Muscle of arm (tissue), 12 donors: ENCODE data around the gene INPP5E. TPM values are rescaled to one million over a fixed set of nuclear protein-coding genes. Genes with fewer than 3 reads are reported as not detected.

Source experiments
- DNase-seq: peaks from one replicate; pipeline ENCODE4 v3.0.0-alpha.2; 2013
- polyA plus RNA-seq, 12 donors: library from polyadenylated mRNA; unstranded; fragments of 120-200 nt; gene quantifications; one replicate each; pipeline ENCODE4 v1.2.1, GENCODE V29; 2013; ENCODE audit not compliant: insufficient read length in 12 of 12

Gene INPP5E
- polyA plus RNA-seq, 12 donors, result 7.0 to 15.1 (median 9.8) TPM; not detected in 1

DNA sequence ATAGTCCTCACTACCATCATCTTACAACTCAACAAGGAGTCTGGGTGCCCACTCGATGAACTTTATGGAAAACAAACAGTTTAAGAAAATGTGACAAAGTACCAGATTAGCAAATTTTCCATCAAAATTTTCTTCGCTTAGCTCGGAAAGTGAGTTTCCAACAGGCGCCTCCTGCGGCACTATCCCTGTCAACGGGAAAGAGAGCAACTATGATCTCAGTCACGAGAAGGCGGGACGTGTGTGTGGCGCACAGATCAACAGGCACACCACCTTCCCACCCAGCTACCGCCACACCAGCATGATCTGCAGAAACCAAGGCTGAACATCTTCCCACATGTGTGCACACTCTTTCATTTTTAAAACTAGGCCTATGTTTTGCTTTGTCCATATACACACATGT is 13.7 kb upstream of the INPP5E start:
- no peak for DNase-seq

- DNase-seq, result no peak
Measured at GRCh38 chr9:136451221-136451877, 11.7 kb upstream of the INPP5E start.

DNA sequence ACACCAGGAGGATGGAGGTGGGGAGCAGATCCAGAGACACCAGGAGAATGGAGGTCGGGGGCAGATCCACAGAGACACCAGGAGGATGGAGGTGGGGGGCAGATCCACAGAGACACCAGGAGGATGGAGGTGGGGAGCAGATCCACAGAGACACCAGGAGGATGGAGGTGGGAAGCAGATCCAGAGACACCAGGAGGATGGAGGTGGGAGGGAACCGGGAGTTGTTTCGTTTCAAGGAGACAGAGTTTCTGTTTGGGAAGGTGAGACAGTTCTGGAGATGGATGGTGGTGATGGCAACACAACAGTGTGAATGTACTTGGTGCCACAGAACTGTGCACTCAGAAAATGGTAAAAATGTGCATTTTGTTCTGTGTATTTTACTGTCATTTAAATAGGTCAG is 9.0 kb upstream of the INPP5E start:
- no peak for DNase-seq

DNA sequence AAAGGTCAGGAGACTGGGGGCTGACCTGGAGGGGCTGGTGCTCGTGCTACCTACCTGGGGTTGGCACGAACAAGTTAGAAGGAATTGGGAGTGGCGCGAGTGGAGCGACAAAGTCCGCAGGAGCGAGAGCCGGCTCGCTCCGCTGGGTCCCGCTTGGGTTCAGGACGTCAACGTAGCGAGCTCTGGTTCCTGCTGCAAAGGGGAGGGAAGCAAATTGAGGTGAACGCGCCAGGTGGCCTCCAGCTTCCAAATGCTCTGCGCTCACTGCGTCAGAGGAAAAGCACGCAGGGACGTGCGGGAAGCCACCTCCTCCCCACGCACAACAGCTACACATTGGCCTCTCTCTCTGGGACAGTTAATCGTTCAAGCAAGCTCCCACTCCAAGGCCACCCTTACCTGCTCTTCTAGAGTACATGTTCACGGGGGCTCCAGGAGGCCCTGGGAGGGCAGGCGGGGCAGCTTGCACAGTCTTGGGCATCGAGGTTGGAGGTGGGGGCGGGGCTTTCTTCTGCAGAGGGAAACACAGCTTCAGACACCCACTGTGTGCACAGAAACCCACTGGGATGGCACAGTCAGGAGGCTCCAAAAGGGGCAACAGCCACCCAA is 7.6 kb upstream of the INPP5E start:
- DNase-seq, result no peak

DNA sequence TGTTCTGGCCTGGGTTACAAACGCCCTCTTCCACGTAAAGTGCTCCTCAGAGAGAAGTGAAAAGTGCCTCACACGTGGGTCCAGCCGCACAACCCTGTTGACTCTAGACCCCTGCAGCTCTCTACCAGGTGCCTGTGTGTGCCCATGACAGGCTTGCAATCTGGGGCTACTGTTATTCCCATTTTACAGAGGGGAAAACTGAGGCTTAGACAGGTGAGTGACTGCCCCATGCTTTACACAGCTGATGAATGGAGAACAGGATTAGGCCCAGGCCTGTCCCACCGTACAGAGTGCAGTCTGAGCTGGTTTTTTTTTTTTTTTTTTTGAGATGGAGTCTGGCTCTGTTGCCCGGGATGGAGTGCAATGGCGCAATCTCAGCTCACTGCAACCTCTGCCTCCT is 6.2 kb upstream of the INPP5E start:
- DNase-seq, result no peak

DNA sequence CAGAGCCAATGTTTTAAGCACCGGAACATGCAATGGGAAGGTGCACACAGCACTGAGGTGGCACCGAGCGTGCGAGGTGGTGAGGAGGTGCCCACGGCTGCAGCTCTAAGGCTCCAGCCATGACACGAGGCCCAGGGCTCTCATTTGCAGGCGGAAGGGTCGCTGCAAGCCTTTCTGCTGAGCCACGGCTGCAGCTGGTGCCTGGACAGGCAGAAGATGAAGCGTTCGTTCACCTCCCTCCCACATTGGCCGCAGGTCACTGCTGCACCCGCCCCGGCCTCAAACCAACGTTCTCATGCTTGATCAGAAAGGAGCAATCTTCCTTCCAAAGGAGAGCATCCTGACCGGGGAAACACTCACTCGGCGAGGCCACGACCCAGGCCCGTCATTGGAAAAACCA is 4.5 kb upstream of the INPP5E start:
- DNase-seq, result no peak

DNA sequence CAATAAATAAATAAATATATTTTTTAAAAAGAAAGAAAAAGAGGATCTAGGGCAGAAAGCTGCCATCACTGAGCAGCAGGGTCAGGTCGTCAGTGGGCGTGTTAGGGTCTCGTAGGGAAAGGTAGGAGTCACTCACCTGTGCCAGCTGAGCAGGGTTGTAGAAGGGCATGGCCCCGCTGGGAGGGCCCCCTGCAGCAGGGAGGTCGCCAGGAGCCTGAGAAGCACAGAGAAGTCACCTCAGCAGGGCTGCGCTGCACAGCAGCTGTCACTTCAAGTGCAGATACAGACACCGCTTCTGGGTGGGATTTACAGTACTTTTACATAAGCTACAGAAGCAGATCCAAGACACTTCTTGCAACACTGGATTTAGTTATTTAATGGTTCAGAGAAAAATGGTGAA is 4.0 kb upstream of the INPP5E start:
- DNase-seq, result no peak

DNA sequence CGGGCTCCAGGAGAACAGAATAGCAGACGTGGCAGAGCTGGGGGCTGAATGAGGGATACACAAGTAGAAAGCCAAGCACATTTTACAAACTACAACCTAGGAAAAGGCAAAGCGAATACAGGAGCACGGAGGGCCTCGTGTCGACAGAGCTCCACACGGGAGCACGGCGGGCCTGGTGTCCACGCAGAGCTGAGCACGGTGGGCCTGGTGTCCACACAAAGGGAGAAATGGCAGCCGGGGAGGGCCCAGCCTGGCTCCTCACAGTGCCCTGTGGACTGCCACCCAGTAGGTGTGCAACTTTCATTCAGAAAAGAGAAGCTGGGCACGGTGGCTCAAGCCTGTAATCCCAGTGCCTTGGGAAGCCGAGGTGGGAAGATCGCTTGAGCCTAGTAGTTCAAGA is 3.4 kb upstream of the INPP5E start:
- no peak for DNase-seq

DNA sequence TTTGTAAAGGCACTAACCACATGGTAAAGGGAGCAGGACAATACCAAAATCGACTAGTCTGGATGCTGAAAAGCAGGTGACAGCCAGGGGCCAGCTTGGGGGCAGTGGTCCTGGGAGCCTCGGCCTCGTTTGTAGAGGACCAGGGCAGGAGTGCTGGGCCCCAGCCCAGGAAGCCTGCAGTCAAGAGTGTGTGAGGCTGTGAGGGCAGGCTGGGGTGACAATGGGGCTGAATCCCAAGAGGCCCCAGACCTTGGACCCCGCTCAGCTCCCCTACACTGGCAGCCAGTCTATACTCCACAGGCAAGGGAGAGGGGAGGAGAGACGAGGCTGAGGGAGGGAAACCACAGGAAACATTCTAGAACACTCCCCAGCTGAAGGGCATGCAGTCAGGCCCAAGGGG is 2.6 kb upstream of the INPP5E start:
- no peak for DNase-seq

GRCh38 chr9:136441681-136442245 is 2.1 kb upstream of the INPP5E start:
- no peak for DNase-seq

DNA sequence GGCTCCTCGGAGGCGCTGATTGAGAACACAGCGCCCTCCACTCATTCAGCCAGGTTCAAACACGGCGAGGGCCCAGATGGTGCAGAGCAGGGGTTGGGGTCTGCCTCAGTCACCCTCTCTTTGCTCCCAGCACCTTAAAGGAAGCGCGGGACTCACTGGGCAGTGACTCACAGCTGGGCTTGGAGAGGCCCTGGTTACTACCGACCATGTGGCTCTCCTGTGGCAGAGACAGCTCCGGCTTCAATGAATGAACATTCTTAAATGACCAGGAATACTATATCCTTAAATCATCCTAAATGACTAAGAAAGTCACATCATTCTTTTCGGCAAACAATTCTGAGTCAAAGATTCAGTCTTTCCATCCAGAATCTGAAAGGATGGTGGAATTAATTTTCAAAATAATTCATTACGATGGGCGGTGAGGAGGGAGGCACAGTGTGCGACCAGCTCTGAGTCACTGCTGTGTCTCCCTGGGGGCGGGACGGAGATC is 1.6 kb upstream of the INPP5E start:
- no peak for DNase-seq

DNA sequence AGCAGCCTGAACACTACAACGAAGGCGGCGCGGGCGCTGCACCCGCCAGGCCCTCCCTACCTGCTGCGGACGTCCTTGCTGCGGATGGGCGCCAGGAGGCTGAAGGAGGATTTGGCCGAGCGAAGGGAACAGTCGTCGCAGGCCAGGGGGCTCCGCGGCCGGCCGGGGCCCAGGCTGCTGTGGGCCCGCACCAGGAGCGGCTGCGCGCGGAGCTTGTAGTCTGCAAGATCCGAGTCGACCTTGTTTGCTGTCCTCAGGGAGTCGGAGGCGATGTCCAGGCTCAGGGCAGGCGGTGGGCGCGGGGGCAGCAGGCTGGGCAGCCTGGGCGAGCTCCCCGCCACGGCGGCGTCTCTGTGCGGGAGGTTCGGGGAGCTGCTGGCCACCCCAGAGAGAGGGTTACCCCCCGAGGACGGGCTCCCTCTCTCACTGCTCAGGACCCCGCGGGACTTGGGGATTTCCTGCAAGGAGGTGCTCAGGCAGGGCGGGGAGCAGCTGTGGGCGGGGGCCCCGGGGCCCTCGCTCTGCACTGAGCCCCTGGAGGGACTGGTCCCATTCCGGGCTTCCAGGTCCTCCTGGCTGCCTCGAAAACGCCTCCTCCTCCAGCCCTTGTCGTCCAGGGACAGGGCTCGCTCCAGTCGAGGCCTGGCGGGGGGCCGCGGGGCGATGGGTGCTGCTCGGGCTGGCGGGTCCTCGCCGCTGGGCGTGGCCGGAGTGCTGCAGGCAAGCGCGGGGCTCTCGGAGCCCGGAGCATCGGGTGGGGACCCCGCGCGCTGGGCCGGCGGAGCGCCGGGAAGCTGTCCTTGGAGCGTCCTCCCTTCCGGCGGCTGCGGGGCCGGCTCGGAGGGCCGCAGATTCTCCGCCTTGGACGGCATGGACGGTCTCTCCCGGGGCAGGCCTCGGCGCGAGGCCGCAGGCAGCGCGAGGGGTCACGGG is 831 bp downstream of the INPP5E start:
- no peak for DNase-seq

DNA sequence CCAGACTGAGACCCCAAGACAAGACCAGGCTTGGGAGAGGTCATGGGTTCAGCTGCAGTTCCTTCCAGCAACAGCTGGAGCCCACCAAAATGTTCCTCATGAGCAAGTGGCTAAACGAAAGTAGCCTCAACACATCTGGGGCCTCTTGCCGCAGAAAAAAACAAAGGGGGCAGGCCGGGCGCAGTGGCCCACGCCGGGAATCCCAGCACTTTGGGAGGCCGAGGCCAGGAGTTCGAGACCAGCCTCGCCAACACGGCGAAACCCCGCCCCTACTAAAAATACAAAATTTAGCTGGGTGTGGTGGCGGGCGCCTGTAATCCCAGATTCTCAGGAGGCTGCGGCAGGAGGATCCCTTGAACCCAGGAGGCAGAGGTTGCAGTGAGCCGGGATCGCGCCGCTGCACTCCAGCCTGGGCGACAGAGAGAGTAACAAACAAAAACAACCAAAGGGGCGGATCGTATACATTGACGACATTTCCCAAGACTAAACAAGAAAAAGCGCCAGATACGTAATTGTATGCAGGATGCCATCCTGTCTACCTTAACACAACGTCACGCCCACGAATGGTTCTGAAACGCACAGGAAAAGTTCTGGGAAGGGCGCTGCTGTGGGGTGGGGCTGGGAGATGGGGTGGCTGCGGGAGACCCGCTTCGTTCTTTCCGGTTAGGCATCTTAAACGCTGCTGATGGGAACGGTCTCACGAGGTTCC is 1.7 kb downstream of the INPP5E start:
- no peak for DNase-seq

DNA sequence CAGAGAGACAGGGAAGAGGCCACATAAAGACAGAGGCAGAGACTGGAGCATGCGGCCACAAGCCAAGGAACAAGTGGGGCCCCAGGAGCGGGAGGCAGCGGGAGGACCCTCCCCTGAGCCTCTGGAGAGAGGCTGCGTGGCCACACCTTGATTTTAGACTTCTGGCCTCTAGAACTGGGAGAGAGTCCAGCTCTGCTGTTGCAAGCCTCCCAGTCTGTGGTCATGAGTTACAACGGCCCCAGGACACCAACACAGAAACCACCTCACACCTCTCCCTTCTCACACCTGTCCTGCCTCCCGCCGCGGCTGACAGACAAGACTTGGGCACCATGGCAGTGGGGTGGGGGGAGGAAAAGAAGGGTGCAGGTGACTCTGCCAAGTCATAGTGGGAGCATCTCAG is 2.2 kb downstream of the INPP5E start:
- peak; percentile 43 for DNase-seq

DNA sequence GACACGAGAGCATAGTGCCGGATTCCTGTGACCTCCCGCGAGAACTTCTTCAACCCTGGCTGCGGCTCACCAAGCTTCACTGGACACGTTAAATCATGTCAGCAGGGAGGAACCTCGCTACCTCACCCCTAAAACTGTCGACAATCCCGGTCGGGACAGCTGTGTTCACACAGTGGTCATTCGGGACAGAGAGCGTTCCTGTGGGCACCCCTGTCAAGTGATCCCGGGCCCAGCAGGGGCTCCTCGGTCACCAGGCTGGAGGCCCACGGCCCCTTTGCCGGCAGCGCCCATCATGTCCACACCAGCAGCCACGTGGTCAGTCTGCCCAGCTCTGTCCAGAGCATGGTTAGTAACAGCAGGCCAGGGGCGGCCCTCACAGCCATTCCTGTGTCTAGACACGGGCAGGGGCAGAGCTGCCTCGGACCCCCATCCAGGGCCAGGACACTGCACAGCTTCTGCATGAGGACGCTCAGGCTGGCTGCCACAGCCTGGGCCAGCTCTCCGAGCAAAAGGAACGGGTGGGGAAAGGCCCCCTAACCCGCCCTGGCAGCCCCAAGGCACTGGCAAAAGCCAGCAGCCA is 3.5 kb downstream of the INPP5E start:
- DNase-seq, result no peak

DNA sequence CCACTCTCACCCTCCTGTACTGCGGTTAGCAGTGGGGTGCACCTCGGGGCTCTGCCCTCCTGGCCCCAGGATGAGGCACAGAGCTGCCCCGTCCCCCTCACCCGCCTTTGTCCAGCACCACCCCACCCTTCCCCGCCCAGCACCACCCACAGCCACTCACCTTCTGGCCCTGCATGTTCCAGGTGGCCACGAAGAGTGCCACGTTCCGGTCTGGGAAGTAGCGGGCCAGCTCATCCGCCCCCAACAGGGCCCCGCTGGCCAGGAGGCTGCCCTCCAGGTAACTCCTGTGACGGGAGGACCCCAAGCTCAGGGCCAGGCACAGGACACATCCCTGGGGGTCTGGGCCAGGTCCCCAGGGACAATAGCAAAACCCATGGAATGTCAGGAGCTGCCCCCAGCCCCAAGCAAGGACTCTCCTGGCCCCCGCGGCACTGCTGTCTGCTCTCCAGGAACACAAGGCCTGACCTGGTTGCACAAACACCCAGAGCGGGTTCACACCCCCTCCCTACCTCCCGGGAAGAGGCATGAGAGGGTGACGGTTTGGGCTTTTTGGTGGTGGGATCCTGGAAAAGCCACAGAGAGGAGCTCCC is 5.0 kb downstream of the INPP5E start:
- DNase-seq, result no peak

- no peak for DNase-seq
Measured at GRCh38 chr9:136433849-136434579, 5.6 kb downstream of the INPP5E start.

DNA sequence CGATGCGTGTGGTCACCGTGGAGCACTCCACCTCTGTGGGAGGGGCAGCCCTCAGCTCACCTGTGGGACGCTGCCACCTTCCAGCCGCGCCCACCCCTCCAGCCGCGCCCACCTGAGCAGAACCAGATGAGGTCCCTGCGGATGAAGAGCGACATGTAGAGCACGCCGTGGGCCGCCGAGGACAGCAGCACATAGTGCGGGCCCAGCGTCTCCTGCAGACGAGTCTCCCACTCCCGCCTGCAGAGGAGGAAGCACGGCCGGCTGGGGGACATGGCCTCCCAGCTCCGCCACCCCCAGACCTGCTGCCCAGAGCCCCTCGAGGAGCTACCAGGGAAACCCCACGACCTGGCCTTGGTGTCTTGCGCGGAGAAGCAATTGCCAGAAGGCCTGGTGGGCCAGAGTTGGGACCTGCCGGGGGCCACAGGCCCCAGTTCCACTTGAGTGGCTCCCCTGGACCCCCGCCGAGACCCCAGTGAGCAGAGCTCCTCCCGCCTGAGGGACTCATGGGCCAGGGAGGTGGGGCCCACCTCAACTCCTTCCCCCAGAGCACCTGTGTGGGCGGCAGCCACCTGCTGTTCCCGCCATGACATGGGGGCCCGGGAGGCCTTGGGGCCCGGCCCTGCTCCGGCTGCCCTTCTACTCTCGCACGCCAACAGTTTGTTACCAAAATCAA is 6.5 kb downstream of the INPP5E start:
- no peak for DNase-seq

DNA sequence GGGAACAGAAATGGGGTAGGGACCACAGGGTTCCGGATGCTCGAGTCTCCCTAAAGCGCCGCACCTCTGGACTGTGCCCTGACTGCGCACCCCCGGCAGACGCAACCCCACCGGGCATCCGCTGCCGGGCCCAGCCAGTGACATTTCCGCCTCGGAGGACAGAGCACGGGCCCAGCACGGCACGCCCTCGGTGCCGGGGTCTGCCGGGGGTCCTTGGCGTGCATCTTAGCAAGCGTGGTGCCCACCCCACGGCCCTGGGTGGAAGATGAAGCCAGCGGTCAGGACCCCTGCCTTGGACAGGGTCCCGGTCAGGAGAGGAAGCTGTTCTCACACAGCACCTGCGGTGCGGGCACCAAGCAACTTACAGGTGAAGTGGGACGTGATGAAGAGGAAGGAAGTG is 7.1 kb downstream of the INPP5E start:
- DNase-seq, result no peak
